ENCODE measurements around the gene IL17RC. TPM values are rescaled to one million over a fixed set of nuclear protein-coding genes. Genes with fewer than 3 reads are reported as not detected.
A peak's percentile ranks its signal among the peaks of the same experiment; 100 is the strongest.

The IL17RC gene
- total RNA-seq, 2 experiments from 2014 or later, result 0.23 to 0.73 TPM

DNA sequence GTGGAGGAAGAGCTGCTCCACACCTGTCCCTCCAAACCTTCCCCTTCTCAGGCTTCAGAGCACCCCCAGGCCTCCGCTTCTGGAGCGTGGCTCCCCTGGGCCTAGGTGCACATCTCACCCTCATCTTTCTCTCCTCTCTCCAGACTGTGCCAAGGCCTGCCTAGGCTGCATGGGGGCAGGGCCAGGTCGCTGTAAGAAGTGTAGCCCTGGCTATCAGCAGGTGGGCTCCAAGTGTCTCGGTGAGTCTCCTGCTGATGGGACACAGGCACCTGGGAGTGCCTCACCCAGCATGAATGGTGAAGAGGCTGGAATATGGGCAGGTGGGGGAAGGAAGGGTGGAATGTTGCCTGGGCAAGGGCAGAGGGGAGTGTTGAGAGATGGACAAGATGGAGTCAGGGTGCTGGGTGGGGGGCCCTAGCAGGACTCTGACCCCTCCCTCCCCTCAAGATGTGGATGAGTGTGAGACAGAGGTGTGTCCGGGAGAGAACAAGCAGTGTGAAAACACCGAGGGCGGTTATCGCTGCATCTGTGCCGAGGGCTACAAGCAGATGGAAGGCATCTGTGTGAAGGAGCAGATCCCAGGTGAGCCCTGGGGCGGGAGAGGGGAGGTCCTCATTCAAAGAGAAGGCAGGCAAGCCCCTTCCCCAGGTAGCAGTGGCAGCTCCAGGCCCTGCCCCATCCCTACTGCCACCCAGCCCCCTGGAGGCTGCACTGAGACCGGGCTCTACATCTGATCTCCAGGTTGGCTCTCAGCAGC, 26.2 kb downstream of the IL17RC start:
- Histone ChIP-seq H3K4me2 (ENCODE audit: low read length) (no peak overlapping the region), H3K27ac (ENCODE audit: low read depth, low read length, poor library complexity, severe bottlenecking) (no peak overlapping the region), H3K4me1 (ENCODE audit: insufficient read depth, low read length, poor library complexity, severe bottlenecking) (no peaks in the 10 kb centered on the region), H2AFZ (ENCODE audit: low read length) (no peak overlapping the region), H3K9me3 (ENCODE audit: low read length) (no peaks in the 10 kb centered on the region), H3K4me3 (ENCODE audit: low read depth, low read length, poor library complexity, severe bottlenecking) (no peak overlapping the region), H3K9me2 (ENCODE audit: insufficient read depth, low read length) (no peaks in the 10 kb centered on the region), H4K20me1 (ENCODE audit: insufficient read depth, low read length) (no peaks in the 10 kb centered on the region), H3K79me2 (ENCODE audit: insufficient read depth, low read depth, low read length) (no peaks in the 10 kb centered on the region), H3K36me3 (ENCODE audit: insufficient read depth, low read length) (peaks cover 6% of the 10 kb centered on the region)
- no peak for DNase-seq (ENCODE audit: low spot score)
- CTCF ChIA-PET (ENCODE audit: unreplicated experiment), result no interaction called here
- no TSS peak for BruUV-seq (replicated peaks)
- POLR2A ChIA-PET, result interaction anchor here (1.5 kb wide), 1 partner anchor 11 kb away, joined by 4 read pairs; no protein-coding TSS in a partner anchor
- intact Hi-C loops (cut with micrococcal nuclease; ENCODE audit: unreplicated experiment), result no loop called here
- TF ChIP-seq, protein P1, sequence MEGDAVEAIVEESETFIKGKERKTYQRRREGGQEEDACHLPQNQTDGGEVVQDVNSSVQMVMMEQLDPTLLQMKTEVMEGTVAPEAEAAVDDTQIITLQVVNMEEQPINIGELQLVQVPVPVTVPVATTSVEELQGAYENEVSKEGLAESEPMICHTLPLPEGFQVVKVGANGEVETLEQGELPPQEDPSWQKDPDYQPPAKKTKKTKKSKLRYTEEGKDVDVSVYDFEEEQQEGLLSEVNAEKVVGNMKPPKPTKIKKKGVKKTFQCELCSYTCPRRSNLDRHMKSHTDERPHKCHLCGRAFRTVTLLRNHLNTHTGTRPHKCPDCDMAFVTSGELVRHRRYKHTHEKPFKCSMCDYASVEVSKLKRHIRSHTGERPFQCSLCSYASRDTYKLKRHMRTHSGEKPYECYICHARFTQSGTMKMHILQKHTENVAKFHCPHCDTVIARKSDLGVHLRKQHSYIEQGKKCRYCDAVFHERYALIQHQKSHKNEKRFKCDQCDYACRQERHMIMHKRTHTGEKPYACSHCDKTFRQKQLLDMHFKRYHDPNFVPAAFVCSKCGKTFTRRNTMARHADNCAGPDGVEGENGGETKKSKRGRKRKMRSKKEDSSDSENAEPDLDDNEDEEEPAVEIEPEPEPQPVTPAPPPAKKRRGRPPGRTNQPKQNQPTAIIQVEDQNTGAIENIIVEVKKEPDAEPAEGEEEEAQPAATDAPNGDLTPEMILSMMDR (conservative IDR thresholded peaks at IDR 0.05; ENCODE audit: low read length), result no peak
- no peak for TF ChIP-seq EZH2phosphoT487 (IDR thresholded peaks at IDR 0.05; ENCODE audit: borderline replicate concordance, low read depth, low read length)

DNA sequence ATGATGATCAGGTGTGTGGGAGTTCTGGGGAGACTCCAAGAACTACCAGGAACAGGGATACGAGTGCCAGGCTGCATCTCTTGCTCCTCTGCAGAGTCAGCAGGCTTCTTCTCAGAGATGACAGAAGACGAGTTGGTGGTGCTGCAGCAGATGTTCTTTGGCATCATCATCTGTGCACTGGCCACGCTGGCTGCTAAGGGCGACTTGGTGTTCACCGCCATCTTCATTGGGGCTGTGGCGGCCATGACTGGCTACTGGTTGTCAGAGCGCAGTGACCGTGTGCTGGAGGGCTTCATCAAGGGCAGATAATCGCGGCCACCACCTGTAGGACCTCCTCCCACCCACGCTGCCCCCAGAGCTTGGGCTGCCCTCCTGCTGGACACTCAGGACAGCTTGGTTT, 27.4 kb downstream of the IL17RC start:
- BruUV-seq (replicated peaks), result no TSS peak
- Histone ChIP-seq H3K4me3 (ENCODE audit: low read depth, low read length, poor library complexity, severe bottlenecking) (no peak overlapping the region), H3K9me3 (ENCODE audit: low read length) (no peaks in the 10 kb centered on the region), H3K79me2 (ENCODE audit: insufficient read depth, low read depth, low read length) (no peaks in the 10 kb centered on the region), H3K9me2 (ENCODE audit: insufficient read depth, low read length) (no peaks in the 10 kb centered on the region), H3K4me1 (ENCODE audit: insufficient read depth, low read length, poor library complexity, severe bottlenecking) (no peaks in the 10 kb centered on the region), H3K27ac (ENCODE audit: low read depth, low read length, poor library complexity, severe bottlenecking) (no peak overlapping the region), H2AFZ (ENCODE audit: low read length) (no peak overlapping the region), H3K36me3 (ENCODE audit: insufficient read depth, low read length) (peaks cover 6% of the 10 kb centered on the region), H4K20me1 (ENCODE audit: insufficient read depth, low read length) (no peaks in the 10 kb centered on the region), H3K4me2 (ENCODE audit: low read length) (no peak overlapping the region)
- intact Hi-C loops (cut with micrococcal nuclease; ENCODE audit: unreplicated experiment), result no loop called here
- no peak for DNase-seq (ENCODE audit: low spot score)
- CTCF ChIA-PET (ENCODE audit: unreplicated experiment), result no interaction called here
- POLR2A ChIA-PET, result no interaction called here
- no peak for TF ChIP-seq EZH2phosphoT487 (IDR thresholded peaks at IDR 0.05; ENCODE audit: borderline replicate concordance, low read depth, low read length)
- TF ChIP-seq, protein P1 (conservative IDR thresholded peaks at IDR 0.05; ENCODE audit: low read length), result no peak

DNA sequence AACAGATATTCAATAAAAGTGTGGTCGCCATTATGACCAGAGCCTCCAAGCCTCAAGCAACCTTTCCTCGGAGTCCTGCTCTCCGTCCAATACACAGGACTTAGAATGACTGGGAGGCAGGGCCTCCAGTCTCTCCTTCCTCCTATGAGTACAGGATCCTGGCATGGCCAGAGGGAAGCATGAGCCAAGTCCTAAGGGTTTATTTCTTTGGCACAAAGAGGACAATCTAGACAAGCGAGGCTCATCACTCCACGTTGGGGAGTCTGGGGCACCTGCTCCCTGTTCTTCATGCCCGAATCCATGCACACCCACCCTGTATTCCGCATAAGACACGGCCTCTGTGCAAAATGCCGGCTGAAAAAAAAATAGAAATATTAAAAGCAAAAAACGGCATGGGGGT, 28.5 kb downstream of the IL17RC start:
- peaks cover 6% of the 10 kb centered on the region for H3K36me3 ChIP-seq (ENCODE audit: insufficient read depth, low read length)
- H3K9me2 ChIP-seq (ENCODE audit: insufficient read depth, low read length), result no peaks in the 10 kb centered on the region
- intact Hi-C loops (cut with micrococcal nuclease; ENCODE audit: unreplicated experiment), result no loop called here
- H3K4me2 ChIP-seq (ENCODE audit: low read length), result no peak overlapping the region
- no peaks in the 10 kb centered on the region for H3K4me1 ChIP-seq (ENCODE audit: insufficient read depth, low read length, poor library complexity, severe bottlenecking)
- no peaks in the 10 kb centered on the region for H3K9me3 ChIP-seq (ENCODE audit: low read length)
- no peaks in the 10 kb centered on the region for H4K20me1 ChIP-seq (ENCODE audit: insufficient read depth, low read length)
- H3K79me2 ChIP-seq (ENCODE audit: insufficient read depth, low read depth, low read length), result no peaks in the 10 kb centered on the region
- BruUV-seq (replicated peaks), result TSS peak; percentile 43
- ChIA-PET POLR2A (no interaction called here), CTCF (ENCODE audit: unreplicated experiment) (no interaction called here)
- H3K4me3 ChIP-seq (ENCODE audit: low read depth, low read length, poor library complexity, severe bottlenecking), result no peak overlapping the region
- DNase-seq (ENCODE audit: low spot score), result no peak
- no peak overlapping the region for H3K27ac ChIP-seq (ENCODE audit: low read depth, low read length, poor library complexity, severe bottlenecking)
- TF ChIP-seq EZH2phosphoT487 (IDR thresholded peaks at IDR 0.05; ENCODE audit: borderline replicate concordance, low read depth, low read length), result no peak
- TF ChIP-seq, protein P1 (conservative IDR thresholded peaks at IDR 0.05; ENCODE audit: low read length), result no peak
- no peak overlapping the region for H2AFZ ChIP-seq (ENCODE audit: low read length)

All from OCI-LY7 (cell line).